ENCODE results near the gene UROC1.
A peak's percentile ranks its signal among the peaks of the same experiment; 100 is the strongest.

UROC1 gene

DNA sequence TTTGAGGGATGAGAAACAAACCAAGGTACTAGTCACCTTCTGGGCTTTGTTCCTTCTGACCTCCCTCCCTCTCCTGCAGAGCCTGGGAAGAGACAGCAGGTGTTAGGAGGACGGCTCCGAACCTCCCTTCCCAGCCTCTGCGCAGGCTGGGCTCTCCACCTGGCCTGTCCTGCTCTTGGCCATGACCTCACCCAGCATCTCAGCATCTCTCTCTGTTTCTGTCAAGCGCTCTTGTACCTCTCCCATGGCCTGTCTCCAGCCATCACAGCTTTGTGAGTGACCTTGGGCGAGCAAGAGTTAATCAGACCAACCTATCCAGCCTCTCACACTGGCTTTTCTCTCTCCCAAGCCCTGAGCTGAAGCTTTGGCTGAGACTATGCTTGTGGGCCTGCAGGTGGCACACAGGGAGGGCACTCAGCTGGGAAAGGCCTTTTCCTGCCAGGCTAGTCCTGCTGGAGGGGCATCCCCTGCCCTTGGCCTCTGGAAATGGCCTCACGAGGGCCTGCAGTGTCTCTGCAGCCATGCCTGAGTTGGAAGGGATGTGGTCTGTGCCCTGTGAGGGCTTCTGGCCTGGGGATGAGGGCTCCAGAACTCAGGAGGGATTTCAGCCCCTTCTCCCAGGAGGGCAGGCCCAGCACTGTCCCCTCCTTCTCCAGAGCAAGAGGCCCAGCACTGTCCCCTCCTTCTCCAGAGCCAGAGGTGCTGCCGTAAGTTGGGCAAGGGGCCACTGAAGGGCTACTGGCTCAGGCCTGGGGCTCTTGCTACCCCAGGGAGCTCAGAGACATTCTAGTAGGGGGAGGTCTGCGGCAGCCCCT, 8.5 kb upstream of the UROC1 start:
- Histone ChIP-seq H3K9ac (ENCODE audit: insufficient read length, low read depth) (no peak overlapping the region), H3K4me1 (ENCODE audit: insufficient read depth, insufficient read length) (peaks cover 21% of the 10 kb centered on the region)

DNA sequence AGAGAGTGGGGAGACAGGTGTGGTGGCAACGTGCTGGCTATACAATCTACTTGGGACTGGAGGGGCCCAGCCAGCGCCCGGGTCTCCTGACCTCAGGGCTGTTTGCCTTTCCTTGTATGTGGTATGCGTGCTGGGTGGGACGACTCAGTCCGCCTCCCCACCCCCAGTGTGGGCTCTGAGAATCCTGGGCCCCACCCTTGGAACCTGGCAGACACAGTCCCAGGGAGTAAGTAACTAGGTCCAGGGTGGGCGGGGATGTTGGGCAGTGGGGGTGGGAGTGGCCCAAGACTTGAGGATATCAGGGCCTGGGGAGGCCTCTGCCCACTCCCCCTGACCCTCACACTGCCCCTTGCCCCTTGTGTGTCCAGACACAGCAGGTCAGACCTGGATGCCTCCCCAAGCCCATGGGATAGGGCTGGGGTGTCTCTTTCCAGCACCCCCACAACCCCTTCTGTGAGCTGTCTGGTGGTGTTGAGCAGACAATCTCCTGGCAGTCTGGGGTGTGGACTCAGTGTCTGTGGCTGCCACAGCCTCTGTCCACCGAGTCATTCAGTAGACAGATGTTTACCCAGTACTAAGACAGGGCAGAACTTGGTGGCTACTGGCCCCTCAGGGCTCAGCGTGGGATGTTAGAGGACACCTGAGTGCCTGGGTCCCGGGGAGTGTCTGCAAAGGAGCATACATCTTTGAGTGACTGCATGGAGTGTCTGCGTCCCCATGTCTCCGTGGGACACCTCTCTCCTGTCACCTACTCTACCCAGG, 7.7 kb upstream of the UROC1 start:
- Histone ChIP-seq H3K4me3 (ENCODE audit: insufficient read length, low read depth) (no peak overlapping the region), H3K4me1 (ENCODE audit: insufficient read depth, insufficient read length) (peaks cover 17% of the 10 kb centered on the region)
- TF ChIP-seq YY1 (IDR thresholded peaks at IDR 0.05; ENCODE audit: insufficient read depth, insufficient read length) (no peak), ZNF274 (IDR thresholded peaks at IDR 0.05; ENCODE audit: low read depth, low read length) (no peak), SUZ12 (IDR thresholded peaks at IDR 0.05; ENCODE audit: extremely low read depth, insufficient read depth, insufficient read length) (no peak)

More for the DNA sequence above, 8.5 kb upstream of the UROC1 start:
- Histone ChIP-seq H3K27me3 (ENCODE audit: insufficient read depth, insufficient read length) (peaks cover 32% of the 10 kb centered on the region), H3K4me3 (ENCODE audit: insufficient read length, low read depth) (no peak overlapping the region), H3K9me3 (ENCODE audit: insufficient read depth, low read length) (no peaks in the 10 kb centered on the region; the same call in 1 of the 2 replicates), H3K36me3 (ENCODE audit: insufficient read depth, insufficient read length, low read length) (no peaks in the 10 kb centered on the region)
- TF ChIP-seq ZNF274 (IDR thresholded peaks at IDR 0.05; ENCODE audit: low read depth, low read length) (no peak), YY1 (IDR thresholded peaks at IDR 0.05; ENCODE audit: insufficient read depth, insufficient read length) (no peak), SUZ12 (IDR thresholded peaks at IDR 0.05; ENCODE audit: extremely low read depth, insufficient read depth, insufficient read length) (no peak)
- no peak for DNase-seq (ENCODE audit: low read depth, low spot score)

DNA sequence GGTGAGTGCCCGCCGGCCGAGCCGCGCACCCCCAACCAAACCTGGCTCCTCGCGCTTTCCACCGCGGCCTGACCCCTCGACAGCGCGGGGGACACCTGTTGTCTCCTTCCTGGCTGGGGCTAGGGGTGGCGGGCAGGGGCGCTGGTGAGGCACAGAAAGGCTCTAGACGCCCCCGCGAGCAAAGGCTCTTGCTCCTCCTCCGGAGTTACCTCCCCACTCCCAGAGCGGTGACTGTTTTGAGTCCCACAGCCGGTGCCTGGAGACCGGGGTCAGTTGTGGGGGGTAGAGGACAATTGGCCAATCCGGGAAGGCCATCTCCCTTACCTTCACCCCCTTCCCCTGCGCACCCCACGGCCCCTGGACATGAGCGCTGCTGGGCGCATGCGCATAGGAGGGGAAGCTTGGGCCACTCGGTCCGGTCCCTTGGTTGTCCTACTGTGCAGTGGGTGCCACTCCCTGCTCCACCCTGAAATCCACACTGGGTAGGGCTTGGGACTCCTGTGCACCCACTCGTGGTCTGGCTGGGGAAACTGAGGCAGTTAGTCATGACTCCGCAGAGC, 6.9 kb upstream of the UROC1 start:
- Histone ChIP-seq H3K4me3 (ENCODE audit: insufficient read length, low read depth) (peak overlapping the region; percentile 44), H3K4me1 (ENCODE audit: insufficient read depth, insufficient read length) (peaks cover 14% of the 10 kb centered on the region), H3K36me3 (ENCODE audit: insufficient read depth, insufficient read length, low read length) (no peaks in the 10 kb centered on the region), H3K9me3 (ENCODE audit: insufficient read depth, low read length) (no peaks in the 10 kb centered on the region; the same call in 1 of the 2 replicates), H3K9ac (ENCODE audit: insufficient read length, low read depth) (peak overlapping the region; percentile 24), H3K27me3 (ENCODE audit: insufficient read depth, insufficient read length) (peaks cover 32% of the 10 kb centered on the region)
- DNase-seq (ENCODE audit: low read depth, low spot score): no peak
- no peak for TF ChIP-seq SUZ12 (IDR thresholded peaks at IDR 0.05; ENCODE audit: extremely low read depth, insufficient read depth, insufficient read length)
- no peak for TF ChIP-seq ZNF274 (IDR thresholded peaks at IDR 0.05; ENCODE audit: low read depth, low read length)
- no peak for TF ChIP-seq YY1 (IDR thresholded peaks at IDR 0.05; ENCODE audit: insufficient read depth, insufficient read length)

More for the DNA sequence above, 7.7 kb upstream of the UROC1 start:
- DNase-seq (ENCODE audit: low read depth, low spot score): no peak
- peak overlapping the region; percentile 13 for H3K9ac ChIP-seq (ENCODE audit: insufficient read length, low read depth)
- H3K9me3 ChIP-seq (ENCODE audit: insufficient read depth, low read length): no peaks in the 10 kb centered on the region; the same call in 1 of the 2 replicates
- peaks cover 32% of the 10 kb centered on the region for H3K27me3 ChIP-seq (ENCODE audit: insufficient read depth, insufficient read length)
- H3K36me3 ChIP-seq (ENCODE audit: insufficient read depth, insufficient read length, low read length): no peaks in the 10 kb centered on the region

DNA sequence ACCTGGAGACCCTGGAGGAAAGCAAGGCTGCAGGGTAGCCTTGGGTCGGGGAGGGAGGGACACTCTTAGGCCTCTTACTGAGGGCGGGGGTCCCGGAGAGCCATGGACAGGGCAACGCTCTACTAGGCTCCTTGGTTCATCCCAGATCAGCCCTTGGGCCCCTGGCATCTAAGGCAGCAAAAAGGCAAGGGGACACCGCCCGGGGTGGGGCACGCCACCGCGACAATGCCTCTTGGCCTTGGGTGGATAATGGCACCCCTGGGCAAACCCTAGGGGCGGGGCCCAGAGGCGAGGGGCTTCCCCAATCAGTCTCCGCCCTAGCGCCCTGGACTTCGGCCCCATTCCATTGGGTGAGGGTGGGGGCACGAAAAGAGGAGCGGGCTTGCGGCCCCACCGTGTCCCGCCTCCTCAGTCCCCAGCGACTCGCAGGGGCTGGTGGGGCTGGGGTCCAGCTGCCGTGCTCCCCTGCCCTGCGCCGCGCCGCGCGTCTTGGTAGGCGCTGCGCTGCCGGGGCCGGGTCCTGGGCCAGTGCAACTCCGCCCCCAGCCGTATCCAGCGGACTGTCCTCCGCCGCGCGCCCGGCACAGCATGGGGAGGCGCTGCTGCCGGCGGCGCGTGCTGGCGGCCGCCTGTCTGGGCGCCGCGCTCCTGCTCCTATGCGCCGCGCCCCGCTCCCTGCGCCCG, 6.3 kb upstream of the UROC1 start, which contains the start of gene CHST13:
CHST13 (plus strand) TSS at position 411 of the 684 bp plus-strand sequence; CDS start at position 589, 178 bp downstream.
- peak within 1 kb of the TSS; percentile 71 for H3K9ac ChIP-seq (ENCODE audit: insufficient read length, low read depth)
- peak; percentile 48 for DNase-seq (ENCODE audit: low read depth, low spot score)
- H3K27me3 ChIP-seq (ENCODE audit: insufficient read depth, insufficient read length): peaks cover 32% of the 10 kb centered on the region
- peaks cover 14% of the 10 kb centered on the region for H3K4me1 ChIP-seq (ENCODE audit: insufficient read depth, insufficient read length)
- TF ChIP-seq SUZ12 (IDR thresholded peaks at IDR 0.05; ENCODE audit: extremely low read depth, insufficient read depth, insufficient read length) (no peak), ZNF274 (IDR thresholded peaks at IDR 0.05; ENCODE audit: low read depth, low read length) (no peak), YY1 (IDR thresholded peaks at IDR 0.05; ENCODE audit: insufficient read depth, insufficient read length) (no peak)
- peak within 1 kb of the TSS; percentile 44 for H3K4me3 ChIP-seq (ENCODE audit: insufficient read length, low read depth)
- no peaks in the 10 kb centered on the region for H3K9me3 ChIP-seq (ENCODE audit: insufficient read depth, low read length)
- no peaks in the 10 kb centered on the region for H3K36me3 ChIP-seq (ENCODE audit: insufficient read depth, insufficient read length, low read length)

DNA sequence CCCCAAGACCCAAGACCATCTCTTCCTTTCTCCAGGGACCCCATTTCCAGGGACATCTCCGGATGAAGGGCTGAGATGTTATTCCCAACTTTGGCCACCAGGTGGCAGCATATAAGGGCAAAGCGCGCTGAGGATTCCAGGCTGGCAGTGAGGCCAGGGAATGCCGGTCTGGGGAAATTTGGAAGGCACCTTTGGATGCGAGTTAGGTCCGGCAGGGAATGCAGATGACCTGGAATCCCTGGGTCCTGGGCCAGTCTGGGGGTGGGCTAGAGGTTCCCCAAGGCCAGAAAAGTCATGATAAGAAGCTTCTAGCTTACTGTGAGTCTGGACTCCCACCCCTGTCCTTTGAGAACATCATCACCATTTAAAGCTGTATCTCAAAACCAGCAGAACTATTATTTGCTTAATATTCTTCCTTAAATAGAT, 4.8 kb upstream of the UROC1 start:
- TF ChIP-seq SUZ12 (IDR thresholded peaks at IDR 0.05; ENCODE audit: extremely low read depth, insufficient read depth, insufficient read length): no peak
- no peak for TF ChIP-seq YY1 (IDR thresholded peaks at IDR 0.05; ENCODE audit: insufficient read depth, insufficient read length)
- no peak for TF ChIP-seq ZNF274 (IDR thresholded peaks at IDR 0.05; ENCODE audit: low read depth, low read length)
- Histone ChIP-seq H3K36me3 (ENCODE audit: insufficient read depth, insufficient read length, low read length) (no peaks in the 10 kb centered on the region), H3K9me3 (ENCODE audit: insufficient read depth, low read length) (no peaks in the 10 kb centered on the region), H3K27me3 (ENCODE audit: insufficient read depth, insufficient read length) (peaks cover 32% of the 10 kb centered on the region), H3K9ac (ENCODE audit: insufficient read length, low read depth) (no peak overlapping the region), H3K4me1 (ENCODE audit: insufficient read depth, insufficient read length) (peaks cover 14% of the 10 kb centered on the region), H3K4me3 (ENCODE audit: insufficient read length, low read depth) (no peak overlapping the region)
- DNase-seq (ENCODE audit: low read depth, low spot score): peak; percentile 40

DNA sequence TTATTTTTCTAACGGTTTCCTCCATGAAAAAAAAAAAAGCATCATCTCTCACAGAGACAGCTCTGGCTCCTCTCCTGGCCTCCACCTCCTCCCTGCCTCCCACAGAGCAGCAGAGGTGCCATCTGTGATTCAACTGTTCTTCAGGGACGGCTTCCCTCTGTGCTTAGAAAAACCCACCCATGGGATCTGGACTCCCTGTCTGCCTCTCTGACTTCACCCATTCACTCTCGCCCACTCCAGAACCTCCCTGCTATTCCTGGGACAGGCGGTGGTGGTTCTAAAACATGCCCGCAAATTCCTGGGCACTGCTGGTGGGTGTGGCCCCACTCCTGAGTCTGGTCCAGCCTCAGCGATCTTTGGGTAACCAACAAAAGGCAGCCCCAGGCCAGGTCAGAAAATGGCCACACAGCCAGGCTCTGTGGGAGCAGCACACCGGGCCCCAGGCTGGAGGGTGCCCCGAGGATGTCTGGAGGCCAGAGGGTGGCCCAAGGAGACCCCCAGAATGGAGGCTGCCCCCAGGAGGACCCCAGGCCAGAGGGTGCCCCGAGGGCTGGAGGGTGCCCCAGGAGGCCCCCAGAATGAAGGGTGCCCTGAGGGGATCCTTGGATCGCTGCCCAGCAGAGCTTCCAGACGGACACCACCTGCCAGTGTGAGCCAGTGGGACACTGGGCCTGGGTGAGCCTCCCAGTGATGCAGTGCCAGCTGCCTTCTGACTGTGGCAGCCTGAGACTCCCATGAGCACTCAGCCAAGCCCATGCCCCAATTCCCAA, 3.7 kb upstream of the UROC1 start:
- no peaks in the 10 kb centered on the region for H3K36me3 ChIP-seq (ENCODE audit: insufficient read depth, insufficient read length, low read length)
- peaks cover 32% of the 10 kb centered on the region for H3K27me3 ChIP-seq (ENCODE audit: insufficient read depth, insufficient read length)
- DNase-seq (ENCODE audit: low read depth, low spot score): no peak
- TF ChIP-seq SUZ12 (IDR thresholded peaks at IDR 0.05; ENCODE audit: extremely low read depth, insufficient read depth, insufficient read length) (no peak), YY1 (IDR thresholded peaks at IDR 0.05; ENCODE audit: insufficient read depth, insufficient read length) (no peak), ZNF274 (IDR thresholded peaks at IDR 0.05; ENCODE audit: low read depth, low read length) (no peak)
- peaks cover 16% of the 10 kb centered on the region for H3K4me1 ChIP-seq (ENCODE audit: insufficient read depth, insufficient read length)
- H3K4me3 ChIP-seq (ENCODE audit: insufficient read length, low read depth): no peak overlapping the region
- no peak overlapping the region for H3K9ac ChIP-seq (ENCODE audit: insufficient read length, low read depth)
- no peaks in the 10 kb centered on the region for H3K9me3 ChIP-seq (ENCODE audit: insufficient read depth, low read length)

All from NT2/D1 (cell line).